ENCODE measurements around the gene TMPRSS2.

TMPRSS2 gene

DNA sequence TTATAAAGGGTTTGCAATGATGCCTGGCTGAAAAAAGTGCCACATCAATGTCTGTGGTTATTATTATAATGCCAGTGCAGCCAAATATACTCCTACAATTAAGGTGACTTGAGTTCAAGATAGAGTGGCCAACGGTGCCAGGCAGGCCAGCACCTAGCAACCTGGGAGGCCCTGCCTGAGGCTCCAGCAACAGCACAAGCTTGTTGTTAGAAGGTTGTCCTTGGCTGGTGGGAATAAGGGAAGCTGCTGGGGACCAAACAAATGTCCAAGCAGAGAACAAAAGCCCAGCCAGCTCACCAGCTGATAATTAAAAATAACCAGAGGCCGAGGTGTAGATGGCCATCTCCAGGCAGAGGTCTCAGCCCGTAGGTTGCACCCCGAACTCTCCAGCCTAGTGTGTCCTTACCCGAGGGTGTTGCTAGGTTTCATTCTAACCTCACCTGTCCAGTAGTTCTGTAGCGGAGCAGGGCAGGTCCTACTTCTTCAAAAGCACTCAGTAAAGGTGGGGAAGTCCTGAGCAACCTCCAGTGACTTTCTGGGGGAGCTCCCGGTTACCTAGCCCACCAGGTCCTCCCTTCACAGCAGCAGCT is 1.9 kb downstream of the TMPRSS2 start:
- peaks cover 41% of the 10 kb centered on the region for H3K27me3 ChIP-seq (replicated peaks; ENCODE audit: insufficient read depth, low read length)
- TF ChIP-seq EZH2phosphoT487 (IDR thresholded peaks at IDR 0.05; ENCODE audit: low read length) (no peak), EZH2 (optimal IDR thresholded peaks at IDR 0.05; ENCODE audit: low read depth, low read length) (no peak), CTCF (IDR thresholded peaks at IDR 0.05; ENCODE audit: low read length) (no peak)
- H3K9ac ChIP-seq (ENCODE audit: low read length): no peak overlapping the region
- H3K9me3 ChIP-seq (replicated peaks; ENCODE audit: insufficient read depth, low read length): no peaks in the 10 kb centered on the region
- no peak overlapping the region for H3K4me3 ChIP-seq (ENCODE audit: low read length)
- no peaks in the 10 kb centered on the region for H3F3A ChIP-seq (ENCODE audit: insufficient read depth, low read length)
- H3K27ac ChIP-seq (ENCODE audit: low read length): no peak overlapping the region
- 0 out of 2 replicates have a peak, but pooled peaks cover 8% of the 10 kb centered on the region for H3K4me1 ChIP-seq (ENCODE audit: low read length)
- no peak for DNase-seq
- H3K79me2 ChIP-seq (ENCODE audit: low read length): no peaks in the 10 kb centered on the region
- no peaks in the 10 kb centered on the region for H3K36me3 ChIP-seq (replicated peaks; ENCODE audit: insufficient read depth, low read length)
- H4K20me1 ChIP-seq (ENCODE audit: insufficient read depth, low read length): no peaks in the 10 kb centered on the region
- no peak overlapping the region for H3K4me2 ChIP-seq (ENCODE audit: low read depth, low read length)
- no peak overlapping the region for H2AFZ ChIP-seq (ENCODE audit: low read length)
- H3K9me2 ChIP-seq (replicated peaks; ENCODE audit: insufficient read depth, low read length): no peaks in the 10 kb centered on the region

- H3K9me3 ChIP-seq (replicated peaks; ENCODE audit: insufficient read depth, low read length): no peaks in the 10 kb centered on the region
- DNase-seq: no peak
- no peaks in the 10 kb centered on the region for H3K79me2 ChIP-seq (ENCODE audit: low read length)
- H3K36me3 ChIP-seq (replicated peaks; ENCODE audit: insufficient read depth, low read length): no peaks in the 10 kb centered on the region
- H3K4me3 ChIP-seq (ENCODE audit: low read length): no peak overlapping the region
- H3F3A ChIP-seq (ENCODE audit: insufficient read depth, low read length): no peaks in the 10 kb centered on the region
- TF ChIP-seq EZH2phosphoT487 (IDR thresholded peaks at IDR 0.05; ENCODE audit: low read length): no peak
- TF ChIP-seq EZH2 (optimal IDR thresholded peaks at IDR 0.05; ENCODE audit: low read depth, low read length): no peak
- TF ChIP-seq CTCF (IDR thresholded peaks at IDR 0.05; ENCODE audit: low read length): no peak
- peaks cover 47% of the 10 kb centered on the region for H3K27me3 ChIP-seq (replicated peaks; ENCODE audit: insufficient read depth, low read length)
- H3K4me2 ChIP-seq (ENCODE audit: low read depth, low read length): no peak overlapping the region
- no peak overlapping the region for H3K27ac ChIP-seq (ENCODE audit: low read length)
- H2AFZ ChIP-seq (ENCODE audit: low read length): no peak overlapping the region
- H3K9me2 ChIP-seq (replicated peaks; ENCODE audit: insufficient read depth, low read length): no peaks in the 10 kb centered on the region
- 0 out of 2 replicates have a peak, but pooled peaks cover 8% of the 10 kb centered on the region for H3K4me1 ChIP-seq (ENCODE audit: low read length)
- no peak overlapping the region for H3K9ac ChIP-seq (ENCODE audit: low read length)
- no peaks in the 10 kb centered on the region for H4K20me1 ChIP-seq (ENCODE audit: insufficient read depth, low read length)
These were observed 3.9 kb downstream of the TMPRSS2 start for GRCh38 chr21:41504030-41504429.

GRCh38 chr21:41503331-41503730 is 4.6 kb downstream of the TMPRSS2 start:
- DNase-seq: no peak
- H3K4me1 ChIP-seq (ENCODE audit: low read length): 0 out of 2 replicates have a peak, but pooled peaks cover 8% of the 10 kb centered on the region
- no peaks in the 10 kb centered on the region for H3F3A ChIP-seq (ENCODE audit: insufficient read depth, low read length)
- no peak overlapping the region for H3K27ac ChIP-seq (ENCODE audit: low read length)
- H3K9me2 ChIP-seq (replicated peaks; ENCODE audit: insufficient read depth, low read length): no peaks in the 10 kb centered on the region
- H3K9me3 ChIP-seq (replicated peaks; ENCODE audit: insufficient read depth, low read length): no peaks in the 10 kb centered on the region
- H3K4me3 ChIP-seq (ENCODE audit: low read length): no peak overlapping the region
- H3K27me3 ChIP-seq (replicated peaks; ENCODE audit: insufficient read depth, low read length): peaks cover 41% of the 10 kb centered on the region
- TF ChIP-seq CTCF (IDR thresholded peaks at IDR 0.05; ENCODE audit: low read length) (no peak), EZH2phosphoT487 (IDR thresholded peaks at IDR 0.05; ENCODE audit: low read length) (no peak), EZH2 (optimal IDR thresholded peaks at IDR 0.05; ENCODE audit: low read depth, low read length) (no peak)
- H4K20me1 ChIP-seq (ENCODE audit: insufficient read depth, low read length): no peaks in the 10 kb centered on the region
- no peak overlapping the region for H2AFZ ChIP-seq (ENCODE audit: low read length)
- no peaks in the 10 kb centered on the region for H3K79me2 ChIP-seq (ENCODE audit: low read length)
- no peak overlapping the region for H3K4me2 ChIP-seq (ENCODE audit: low read depth, low read length)
- no peak overlapping the region for H3K9ac ChIP-seq (ENCODE audit: low read length)
- H3K36me3 ChIP-seq (replicated peaks; ENCODE audit: insufficient read depth, low read length): no peaks in the 10 kb centered on the region

Measured in MM.1S (cell line).